Chondrocyte (in vitro differentiated cells): ENCODE results near the gene ELOVL2. TPM values are rescaled to one million over a fixed set of nuclear protein-coding genes. Genes with fewer than 3 reads are reported as not detected.

Experiments
- DNase-seq: peaks from one replicate; pipeline ENCODE4 v3.0.0; 2021; ENCODE audit warnings: mixed read lengths, low spot score
- H3K27ac Mint-ChIP-seq: one replicate; pipeline ENCODE4 v1.8.0; 2021; ENCODE audit warnings: mild to moderate bottlenecking, moderate library complexity, mixed read lengths; ENCODE audit not compliant: unreplicated experiment
- H3K27me3 Mint-ChIP-seq: 2 replicates; pipeline ENCODE4 v1.8.0; 2021; ENCODE audit warnings: low read depth, mixed read lengths
- H3K36me3 Mint-ChIP-seq: 2 replicates; pipeline ENCODE4 v1.8.0; 2021; ENCODE audit warnings: low read depth, mixed read lengths
- H3K4me1 Mint-ChIP-seq: 2 replicates; pipeline ENCODE4 v1.8.0; 2021; ENCODE audit warnings: low read depth, mild to moderate bottlenecking, mixed read lengths
- H3K4me3 Mint-ChIP-seq: one replicate; pipeline ENCODE4 v1.8.0; 2021; ENCODE audit warnings: mild to moderate bottlenecking, moderate library complexity, mixed read lengths; ENCODE audit not compliant: unreplicated experiment
- H3K9me3 Mint-ChIP-seq: 2 replicates; pipeline ENCODE4 v1.8.0; 2021; ENCODE audit warnings: low read depth, mixed read lengths
- CTCF ChIP-seq: fragments of 200-600 bp; sonication (generic); IDR thresholded peaks from 2 replicates; pipeline ENCODE4 v1.5.0; 2021; ENCODE audit warnings: antibody characterized with exemption, mild to moderate bottlenecking, moderate library complexity
- total RNA-seq: library from RNA; stranded (reverse); gene quantifications from 3 replicates; pipeline ENCODE4 v1.2.1, GENCODE V29; 2021

Gene ELOVL2
- total RNA-seq, 1 donor from 2014 or later: 18.2 TPM

GRCh38 chr6:11016452-11016851 lies 27.7 kb downstream of the ELOVL2 start:
- Mint-ChIP-seq H3K36me3 (no peaks in the 10 kb centered on the region), H3K27ac (no peak overlapping the region), H3K4me1 (peaks cover 34% of the 10 kb centered on the region), H3K4me3 (no peak overlapping the region), H3K27me3 (no peaks in the 10 kb centered on the region), H3K9me3 (no peaks in the 10 kb centered on the region)
- TF ChIP-seq CTCF: no peak
- no peak for DNase-seq

- Mint-ChIP-seq H3K36me3 (no peaks in the 10 kb centered on the region), H3K27ac (no peak overlapping the region), H3K4me3 (no peak overlapping the region), H3K9me3 (no peaks in the 10 kb centered on the region), H3K27me3 (no peaks in the 10 kb centered on the region), H3K4me1 (peaks cover 36% of the 10 kb centered on the region)
- no peak for TF ChIP-seq CTCF
- DNase-seq: no peak
Measured at GRCh38 chr6:11015102-11015501, 29.0 kb downstream of the ELOVL2 start.

- H3K27me3 Mint-ChIP-seq: no peaks in the 10 kb centered on the region
- H3K9me3 Mint-ChIP-seq: no peaks in the 10 kb centered on the region
- TF ChIP-seq CTCF: no peak
- H3K36me3 Mint-ChIP-seq: no peaks in the 10 kb centered on the region
- no peak overlapping the region for H3K4me3 Mint-ChIP-seq
- H3K27ac Mint-ChIP-seq: no peak overlapping the region
- no peak for DNase-seq
- H3K4me1 Mint-ChIP-seq: peaks cover 48% of the 10 kb centered on the region
Measured at GRCh38 chr6:11013721-11014070, 30.4 kb downstream of the ELOVL2 start.

- H3K9me3 Mint-ChIP-seq: no peaks in the 10 kb centered on the region
- peaks cover 54% of the 10 kb centered on the region for H3K4me1 Mint-ChIP-seq
- no peak overlapping the region for H3K4me3 Mint-ChIP-seq
- no peaks in the 10 kb centered on the region for H3K36me3 Mint-ChIP-seq
- H3K27ac Mint-ChIP-seq: no peak overlapping the region
- H3K27me3 Mint-ChIP-seq: no peaks in the 10 kb centered on the region
- DNase-seq: no peak
- no peak for TF ChIP-seq CTCF
Measured at GRCh38 chr6:11012976-11013720, 31.0 kb downstream of the ELOVL2 start.

- H3K27ac Mint-ChIP-seq: peak overlapping the region; percentile 34
- H3K36me3 Mint-ChIP-seq: no peaks in the 10 kb centered on the region
- no peak overlapping the region for H3K4me3 Mint-ChIP-seq
Measured at GRCh38 chr6:11012295-11012754, 31.8 kb downstream of the ELOVL2 start.

More at GRCh38 chr6:11012295-11012754, 31.8 kb downstream of the ELOVL2 start:
- TF ChIP-seq CTCF: no peak
- Mint-ChIP-seq H3K27me3 (no peaks in the 10 kb centered on the region), H3K4me1 (peaks cover 62% of the 10 kb centered on the region), H3K9me3 (no peaks in the 10 kb centered on the region)
- no peak for DNase-seq
